KG1 (cell line): Measurements from ENCODE around the gene PCCA.

Source experiments
- DNase-seq: peaks from one replicate; lab custom pipeline; 2025; lab: John Stamatoyannopoulos, UW

PCCA gene

DNA sequence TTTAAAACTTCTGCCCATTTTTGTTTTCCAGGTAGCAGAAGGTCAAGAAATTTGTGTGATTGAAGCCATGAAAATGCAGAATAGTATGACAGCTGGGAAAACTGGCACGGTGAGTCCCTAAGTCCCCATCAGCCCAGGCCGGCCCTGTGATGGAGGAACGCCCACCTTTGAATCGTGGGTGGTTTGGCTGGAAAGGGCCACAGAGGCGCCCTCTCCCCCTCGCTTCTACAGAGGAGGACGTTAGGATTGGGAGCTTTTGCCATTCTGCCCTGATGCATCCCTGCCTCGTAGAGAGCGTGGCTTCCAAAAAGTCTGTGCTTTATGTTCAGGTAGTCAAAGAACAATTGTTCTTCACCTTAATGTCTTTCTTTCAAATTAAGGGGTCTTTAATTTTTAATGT, 438.8 kb downstream of the PCCA start:
- no peak for DNase-seq

DNA sequence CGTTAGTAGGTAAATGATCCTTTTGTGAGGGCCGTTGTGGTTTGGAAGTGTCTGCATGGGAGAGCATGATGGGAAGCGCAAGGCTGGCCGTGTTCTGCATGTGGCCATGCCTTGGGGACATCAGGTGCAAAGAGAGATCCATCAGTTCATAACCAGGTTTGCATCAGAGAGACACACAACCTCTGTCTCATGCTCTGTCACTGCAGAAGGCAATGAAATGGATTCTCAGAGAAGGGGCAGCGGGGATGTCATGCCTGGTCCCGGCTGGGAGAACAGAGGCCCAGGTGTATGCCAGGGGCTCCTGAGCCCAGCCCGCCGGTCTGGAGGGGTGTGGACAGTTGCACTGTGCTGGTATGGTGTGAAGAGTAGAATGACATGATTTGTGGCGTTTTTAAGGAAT, 439.5 kb downstream of the PCCA start:
- no peak for DNase-seq

DNA sequence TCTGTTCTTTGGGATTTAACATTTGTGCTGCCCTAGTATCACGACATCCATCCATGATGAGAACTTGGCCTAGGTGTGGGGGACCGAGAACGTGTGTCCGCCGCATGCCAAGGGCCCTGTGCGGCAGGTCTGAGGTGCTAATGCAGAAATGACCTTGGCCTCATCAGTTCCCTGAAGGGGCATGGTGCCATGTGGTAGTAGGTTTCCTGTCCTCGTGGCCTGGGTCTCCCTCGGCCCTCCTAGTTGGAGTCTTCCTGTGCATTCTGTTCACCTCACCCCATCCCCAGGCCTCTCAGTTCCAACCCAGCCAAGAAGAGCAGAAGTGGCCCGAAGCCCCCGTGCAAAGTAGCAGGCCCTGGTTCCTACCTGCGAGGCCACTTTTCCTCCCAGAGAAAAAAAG, 439.9 kb downstream of the PCCA start:
- DNase-seq: no peak

DNA sequence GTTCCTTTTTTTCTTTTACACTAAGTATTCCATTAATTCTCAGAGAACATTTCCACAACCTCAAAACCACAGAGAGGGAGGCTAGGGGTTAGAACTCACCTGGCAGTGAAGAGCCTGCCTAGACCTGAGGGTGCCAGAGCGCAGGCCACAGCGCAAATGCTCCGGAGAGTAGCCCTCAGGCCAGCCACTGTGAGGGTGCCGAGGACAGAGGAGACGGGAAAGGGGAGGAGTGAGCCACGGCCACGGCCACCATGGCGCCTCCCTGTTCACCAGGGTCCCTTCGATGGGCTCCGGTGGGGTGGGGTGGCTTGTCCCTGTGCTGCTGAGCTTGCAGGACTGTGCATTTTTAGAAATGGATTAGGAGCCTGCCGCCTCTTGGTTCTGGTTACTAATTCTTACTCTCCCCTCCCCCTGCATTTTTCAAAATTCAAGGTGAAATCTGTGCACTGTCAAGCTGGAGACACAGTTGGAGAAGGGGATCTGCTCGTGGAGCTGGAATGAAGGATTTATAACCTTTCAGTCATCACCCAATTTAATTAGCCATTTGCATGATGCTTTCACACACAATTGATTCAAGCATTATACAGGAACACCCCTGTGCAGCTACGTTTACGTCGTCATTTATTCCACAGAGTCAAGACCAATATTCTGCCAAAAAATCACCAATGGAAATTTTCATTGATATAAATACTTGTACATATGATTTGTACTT, 440.9 kb downstream of the PCCA start:
- no peak for DNase-seq

DNA sequence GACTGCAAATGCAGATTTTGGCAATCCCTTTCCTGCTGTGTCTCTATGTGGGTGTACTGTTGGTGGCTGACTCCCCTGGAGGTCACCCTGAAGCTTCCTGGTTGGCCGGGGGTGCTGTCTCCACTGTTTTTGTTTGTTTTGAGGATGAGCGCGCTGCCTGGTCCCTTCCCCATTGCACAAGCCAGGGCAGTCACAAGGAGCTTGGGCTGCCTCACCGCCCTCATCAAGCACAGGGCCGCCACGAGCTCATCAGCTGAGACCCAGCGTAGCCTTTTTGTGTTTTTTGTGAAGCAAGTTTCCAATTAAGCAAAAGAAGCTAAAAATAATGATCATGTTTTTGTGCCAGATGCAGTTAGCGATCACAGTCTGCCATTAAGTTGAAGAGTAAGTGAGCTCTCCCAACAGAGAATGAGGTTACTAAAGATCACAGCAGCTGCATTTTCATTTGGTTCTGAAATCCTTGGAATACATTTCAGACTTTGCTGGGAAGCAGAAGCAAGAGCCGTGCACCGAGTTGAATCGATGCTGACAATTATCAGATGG, 441.8 kb downstream of the PCCA start:
- no peak for DNase-seq

DNA sequence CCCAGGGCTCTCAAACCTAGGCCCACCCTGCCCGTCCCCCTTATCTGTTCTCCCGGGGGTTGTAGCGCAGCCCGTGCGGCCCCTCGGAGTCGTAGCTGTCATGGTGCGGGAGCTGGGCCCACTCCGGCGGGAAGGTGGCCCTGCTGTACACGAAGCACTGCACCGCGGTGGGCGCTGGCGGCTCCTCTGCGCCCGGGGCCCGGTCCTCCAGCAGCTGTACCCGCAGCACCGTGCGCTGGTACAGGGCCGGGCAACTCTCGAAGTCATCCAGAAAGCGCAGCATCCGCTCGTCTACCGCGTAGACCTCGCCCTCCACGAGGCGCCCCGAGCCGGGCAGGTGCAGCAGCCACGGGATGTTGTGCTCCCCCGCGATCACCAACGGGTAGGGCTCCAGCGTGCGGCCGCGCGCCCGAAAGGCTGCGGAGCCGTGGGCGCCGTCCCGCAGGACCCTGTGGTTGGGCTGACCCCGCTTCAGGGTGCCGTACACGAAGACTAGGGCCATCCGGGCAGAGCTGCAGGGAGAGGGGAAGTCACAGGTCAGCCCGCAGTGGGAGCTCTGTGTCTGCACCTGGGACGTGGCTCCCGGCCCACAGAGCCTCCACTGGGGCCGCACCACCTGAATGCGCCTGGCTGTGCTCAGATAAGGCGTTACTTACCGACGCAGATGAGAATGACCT, 443.3 kb downstream of the PCCA start:
- no peak for DNase-seq

DNA sequence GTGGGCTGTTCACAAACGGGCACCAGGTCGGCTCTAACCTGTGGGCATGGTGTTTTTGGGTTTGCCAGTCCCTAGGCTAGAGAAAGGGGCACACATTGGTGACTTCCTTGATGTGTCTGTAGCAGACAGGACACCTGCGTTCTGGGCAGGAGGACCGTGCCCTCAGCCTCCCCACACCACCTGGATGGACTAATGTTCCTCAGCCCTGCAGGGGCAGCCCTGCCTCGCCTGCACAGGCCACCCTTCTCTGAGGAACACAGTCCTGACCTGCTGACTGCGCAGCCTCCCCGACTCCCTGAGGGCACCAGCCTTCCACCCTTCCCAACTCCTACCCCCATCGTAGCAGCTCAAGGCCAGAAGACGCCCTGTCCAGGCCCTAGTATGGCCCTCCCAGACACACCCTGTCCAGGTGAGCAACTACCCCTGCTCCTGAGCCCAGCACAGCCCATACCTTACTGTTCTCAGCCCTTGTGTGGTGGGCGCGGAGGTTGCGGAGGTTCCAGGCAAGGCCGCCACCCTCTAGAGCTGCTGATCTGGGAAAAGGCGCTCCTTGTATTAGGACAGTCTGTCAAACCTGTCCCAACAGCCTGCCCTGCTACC, 444.0 kb downstream of the PCCA start:
- no peak for DNase-seq

DNA sequence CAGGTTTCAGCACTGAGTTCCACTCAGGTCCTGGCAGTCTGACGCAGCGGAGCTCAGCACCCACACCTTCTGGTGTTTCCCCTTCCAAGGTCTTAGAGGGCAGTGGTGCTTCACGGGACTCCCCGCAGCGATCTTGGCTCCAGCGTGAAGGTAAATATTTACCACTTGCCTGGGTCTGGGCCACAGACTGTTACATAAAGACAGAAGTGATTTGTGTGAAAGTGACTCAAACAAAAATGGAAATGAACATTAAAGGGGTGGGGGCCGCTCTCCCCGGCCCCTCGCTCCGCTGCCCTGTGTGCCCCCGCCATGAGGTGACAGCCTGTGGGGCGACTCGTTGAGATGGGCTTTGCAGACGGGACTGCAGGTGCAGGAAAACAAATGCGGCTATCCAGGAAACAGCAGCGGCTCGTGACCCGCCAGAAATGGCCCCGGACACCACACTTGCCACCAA, 444.7 kb downstream of the PCCA start:
- DNase-seq: no peak

DNA sequence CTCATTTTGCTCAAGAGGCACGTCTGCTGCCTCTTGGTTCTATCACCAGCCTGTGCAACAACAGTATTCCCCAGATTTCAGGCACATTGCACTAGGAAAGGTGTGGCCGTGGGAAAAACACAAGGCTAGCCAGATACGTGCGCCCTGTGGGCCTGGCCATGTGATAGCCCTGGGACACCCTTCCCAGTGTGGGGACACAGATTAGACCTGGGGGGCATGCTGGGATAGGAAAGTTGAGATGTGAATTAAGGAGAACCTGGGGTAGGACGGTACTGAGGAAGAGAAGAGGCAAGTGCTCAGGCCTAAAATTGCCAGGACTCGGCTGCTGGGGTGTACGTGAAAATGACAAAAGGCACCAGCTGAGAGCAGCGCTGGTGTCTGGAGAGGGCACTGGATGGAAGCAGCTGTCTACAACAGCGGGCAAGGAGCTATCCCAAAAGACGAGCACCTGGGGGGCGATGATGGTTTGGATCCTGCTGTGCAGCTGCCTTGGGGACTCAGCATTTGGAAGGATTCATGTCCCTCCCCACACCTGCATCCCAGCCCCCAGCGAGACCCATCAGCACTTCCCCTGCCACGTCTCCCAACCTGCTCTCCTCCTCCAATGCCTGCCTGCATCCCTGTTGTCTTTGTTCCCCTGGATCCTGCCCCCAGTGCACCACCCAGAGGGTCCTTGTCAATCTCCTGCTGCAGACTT, 445.4 kb downstream of the PCCA start:
- no peak for DNase-seq

DNA sequence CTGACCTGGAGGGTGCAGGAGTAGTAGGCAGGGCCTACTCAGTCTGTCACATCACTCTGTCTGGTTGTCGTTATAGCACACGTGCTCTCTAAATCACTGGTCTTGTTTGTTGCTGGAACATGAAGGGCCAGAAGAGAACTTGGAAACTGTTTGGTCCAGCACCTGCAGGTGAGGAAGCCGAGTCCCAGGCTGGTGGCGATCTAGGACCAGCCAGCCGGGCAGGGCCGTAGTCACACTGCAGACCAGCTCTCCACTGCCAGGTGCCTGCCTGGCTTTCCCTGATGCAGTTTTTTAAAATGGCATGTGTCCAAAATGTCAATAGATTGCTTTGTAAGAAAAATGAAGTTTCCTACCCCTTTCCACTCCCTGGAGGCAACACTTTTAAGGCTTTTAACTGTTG, 446.0 kb downstream of the PCCA start:
- no peak for DNase-seq

DNA sequence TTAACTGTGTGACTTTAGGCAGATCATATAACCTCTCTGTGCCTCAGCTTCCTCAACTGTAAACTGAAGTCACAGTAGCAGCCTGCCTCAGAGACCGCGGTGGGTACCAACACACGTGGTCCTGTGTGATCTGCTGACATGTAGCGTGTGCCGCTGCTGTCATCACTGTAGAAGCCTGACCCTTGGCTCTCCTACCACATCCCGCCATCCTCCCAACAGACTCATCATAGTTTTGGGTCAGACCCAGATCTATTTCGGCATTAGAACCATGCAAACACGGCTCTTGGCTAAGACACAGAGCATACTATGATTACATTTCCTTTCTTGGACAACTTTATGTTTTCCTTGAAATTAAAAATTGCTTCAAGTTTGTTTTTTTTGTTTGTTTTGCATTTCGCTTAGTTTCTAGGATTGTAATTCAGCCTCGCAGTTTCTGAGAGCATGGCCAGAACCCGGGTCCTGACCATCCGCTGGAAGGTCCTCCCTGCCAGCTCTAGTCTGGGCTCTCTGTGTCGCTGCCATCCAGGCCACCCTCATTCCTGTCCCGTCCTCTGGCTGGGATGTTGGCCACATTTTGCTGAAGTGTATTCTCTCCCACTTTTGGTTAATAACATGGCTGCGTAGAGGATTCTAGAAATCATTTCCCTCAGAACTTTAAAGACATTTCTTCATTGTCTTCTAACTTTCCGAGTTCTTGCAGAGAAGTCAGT, 446.7 kb downstream of the PCCA start:
- no peak for DNase-seq

DNA sequence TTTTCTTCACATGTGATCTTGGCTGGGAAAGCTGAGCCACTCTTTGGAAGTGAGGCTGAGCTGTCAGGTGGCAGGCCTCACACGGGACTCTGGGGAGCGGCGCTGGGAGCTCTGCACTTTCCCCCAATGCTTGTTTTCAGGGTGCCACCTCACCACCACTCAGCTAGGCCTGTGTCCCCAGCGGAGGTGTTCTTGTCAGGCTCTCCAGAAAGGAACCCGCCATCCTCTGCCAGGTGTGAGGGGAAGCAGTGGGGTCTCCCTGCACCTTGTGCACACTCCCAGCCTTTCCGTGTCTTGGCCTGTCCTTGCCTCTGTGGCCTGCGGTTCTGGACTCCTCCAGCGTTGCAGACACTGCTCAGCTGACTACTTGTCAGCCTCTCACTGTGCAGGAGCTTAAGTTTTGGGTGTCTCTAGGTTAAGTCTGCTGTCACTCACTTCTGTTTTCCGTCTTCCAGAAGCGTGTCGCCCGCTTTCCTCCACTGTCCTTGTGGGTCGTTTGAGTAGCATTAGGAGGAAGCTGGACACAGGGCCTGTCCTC, 447.8 kb downstream of the PCCA start:
- DNase-seq: no peak

DNA sequence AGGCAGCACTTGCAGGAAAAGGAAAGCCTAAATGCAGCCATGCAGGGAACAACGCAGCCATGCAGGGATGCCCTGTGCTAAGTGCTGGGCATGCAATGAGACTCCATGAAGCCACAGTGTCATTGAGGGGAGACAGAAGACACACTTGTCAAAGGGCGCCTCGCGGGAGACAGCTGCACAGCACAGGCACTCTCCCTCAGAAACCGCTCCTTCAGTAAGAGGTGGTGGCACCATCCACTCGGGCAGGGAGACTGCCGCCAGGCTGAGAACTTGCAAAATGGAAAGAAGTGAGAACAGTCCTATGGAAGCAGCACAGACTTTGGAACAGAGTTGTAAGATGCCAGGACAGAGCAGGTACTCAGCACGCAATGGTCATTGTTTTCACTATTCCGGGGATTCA, 448.6 kb downstream of the PCCA start:
- no peak for DNase-seq

DNA sequence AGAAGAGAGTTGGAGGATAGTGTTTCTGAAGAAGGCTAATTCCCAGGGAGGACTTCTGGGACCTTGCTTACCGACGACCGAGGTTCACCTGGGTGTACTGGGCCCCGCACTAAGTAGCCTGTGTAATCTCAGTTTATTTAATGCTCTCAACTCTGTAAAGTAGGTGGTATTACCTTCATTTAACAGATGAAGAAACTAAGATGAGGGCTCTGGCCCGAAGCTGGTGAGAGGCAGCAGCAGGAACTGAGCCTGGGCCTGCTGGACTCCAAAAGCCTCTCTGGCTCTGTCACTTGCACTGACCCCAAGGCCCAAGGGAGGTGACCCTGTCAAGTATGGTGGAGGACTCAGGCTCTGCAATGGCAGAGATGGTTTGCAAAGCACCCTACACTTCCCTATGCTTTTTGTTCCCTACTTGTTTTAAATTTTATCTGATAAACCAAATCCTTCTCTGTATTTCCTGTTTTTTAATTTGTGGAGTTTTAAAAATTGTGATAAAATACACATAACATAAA, 449.1 kb downstream of the PCCA start:
- DNase-seq: no peak

DNA sequence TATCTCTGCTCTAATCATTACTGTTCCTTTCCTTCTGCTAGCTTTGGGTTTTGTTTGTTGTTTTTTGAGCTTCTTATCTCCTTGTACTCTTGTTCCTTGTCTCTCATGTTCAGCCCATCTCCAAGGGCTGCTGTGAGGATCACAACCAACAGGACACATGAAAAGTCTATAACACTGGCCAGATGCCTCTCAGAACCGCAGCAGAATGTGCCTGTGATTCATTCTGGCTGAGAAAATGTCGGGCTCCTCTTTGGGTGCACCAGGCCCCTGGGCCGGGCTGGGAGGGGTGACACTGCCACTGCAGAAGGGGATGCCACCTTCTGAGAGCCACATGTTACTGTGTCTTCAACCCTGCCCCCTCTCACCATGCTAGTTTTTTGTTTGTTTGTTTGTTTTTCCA, 451.7 kb downstream of the PCCA start:
- DNase-seq: no peak

DNA sequence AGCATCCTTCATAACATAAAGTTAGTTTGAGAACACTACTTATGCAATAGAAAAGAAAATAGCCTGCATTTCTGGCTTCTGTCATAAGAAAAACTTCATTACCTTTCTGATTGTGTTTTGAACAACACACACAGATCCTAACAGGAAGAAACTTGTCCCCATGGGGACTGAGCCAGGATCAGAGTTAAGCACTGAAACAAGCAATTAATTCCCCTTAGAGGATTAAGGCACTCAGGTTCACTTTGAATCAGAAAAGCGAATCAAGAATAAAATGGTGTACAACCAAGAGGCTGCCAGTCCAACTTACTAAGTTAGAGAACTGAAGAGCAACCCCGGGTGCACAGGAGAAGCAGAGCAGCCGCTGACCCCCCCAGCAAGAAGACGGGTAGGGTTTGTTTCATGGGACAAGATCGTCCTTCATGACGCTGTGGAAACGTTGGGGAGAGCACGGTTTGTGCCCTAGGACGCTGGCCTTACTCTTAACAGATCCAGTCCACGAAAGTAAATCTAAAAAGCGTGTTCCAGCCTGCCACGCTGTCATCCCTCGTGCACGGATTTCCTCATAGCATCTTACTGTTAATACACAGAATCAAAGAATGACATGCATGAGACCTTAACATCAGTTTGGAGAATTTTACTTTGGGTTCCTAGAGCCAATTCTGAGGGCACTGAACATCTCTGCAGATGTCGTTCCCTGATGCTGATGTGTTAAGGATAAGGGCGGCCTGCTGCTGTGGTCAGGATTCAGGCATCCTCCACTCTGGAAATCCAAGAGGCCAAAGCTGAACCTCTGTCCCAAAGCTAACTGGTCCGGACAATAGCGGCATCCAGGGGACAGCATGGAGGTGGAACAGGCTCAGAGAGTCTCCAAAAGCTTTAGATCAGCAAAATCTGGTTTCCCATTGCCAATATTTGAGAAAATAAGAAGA, 453.3 kb downstream of the PCCA start:
- no peak for DNase-seq

DNA sequence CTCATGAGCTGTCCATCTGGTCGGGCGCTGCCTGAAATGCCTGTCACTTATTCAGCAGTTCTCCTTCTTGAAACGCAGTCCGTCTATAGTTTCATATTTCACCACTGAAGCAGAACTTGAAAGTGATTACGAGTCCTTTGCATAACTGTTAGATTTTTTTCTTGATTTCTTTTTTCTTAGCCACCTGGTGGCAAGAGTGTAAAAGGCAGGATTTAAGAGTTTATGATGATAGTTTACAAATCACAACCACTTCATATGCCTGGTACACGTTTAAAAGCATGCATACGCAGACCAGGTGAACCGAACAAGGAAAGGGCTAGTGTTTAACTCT, 453.9 kb downstream of the PCCA start:
- no peak for DNase-seq

DNA sequence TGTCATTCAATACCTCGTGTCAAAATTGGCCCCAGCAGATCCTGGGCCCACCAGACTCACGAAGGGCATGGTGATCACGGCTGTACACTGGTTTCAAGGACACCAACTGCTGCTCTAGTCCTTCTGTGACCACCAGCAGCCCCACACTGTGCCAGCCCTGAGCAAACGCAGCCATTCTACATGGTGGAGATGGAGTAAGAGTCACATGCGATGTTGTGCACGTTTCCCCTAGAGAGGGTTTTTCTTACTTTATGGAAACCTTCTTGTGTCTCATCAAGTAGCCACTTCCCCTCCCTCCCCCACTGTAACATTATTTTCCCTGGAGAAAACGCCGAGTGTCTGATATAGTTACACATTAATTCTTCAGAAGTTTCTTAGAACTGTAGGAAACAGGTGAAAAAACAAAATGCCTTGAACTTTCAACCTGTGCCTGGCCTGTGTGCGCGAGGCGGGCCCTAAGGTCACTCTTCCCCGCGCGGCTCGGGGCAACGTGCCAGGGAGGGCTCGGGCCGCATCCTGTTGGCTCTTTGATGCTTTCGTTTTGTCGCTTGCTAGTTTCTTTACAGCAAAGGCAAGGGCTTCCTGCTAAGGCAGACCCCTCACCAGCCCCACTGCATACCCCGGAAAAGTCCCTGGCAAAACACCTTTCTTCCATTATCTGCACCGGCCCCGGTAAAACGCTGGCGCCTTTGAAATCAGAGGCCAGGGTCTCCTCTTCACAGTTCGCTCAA, 455.1 kb downstream of the PCCA start:
- DNase-seq: no peak

DNA sequence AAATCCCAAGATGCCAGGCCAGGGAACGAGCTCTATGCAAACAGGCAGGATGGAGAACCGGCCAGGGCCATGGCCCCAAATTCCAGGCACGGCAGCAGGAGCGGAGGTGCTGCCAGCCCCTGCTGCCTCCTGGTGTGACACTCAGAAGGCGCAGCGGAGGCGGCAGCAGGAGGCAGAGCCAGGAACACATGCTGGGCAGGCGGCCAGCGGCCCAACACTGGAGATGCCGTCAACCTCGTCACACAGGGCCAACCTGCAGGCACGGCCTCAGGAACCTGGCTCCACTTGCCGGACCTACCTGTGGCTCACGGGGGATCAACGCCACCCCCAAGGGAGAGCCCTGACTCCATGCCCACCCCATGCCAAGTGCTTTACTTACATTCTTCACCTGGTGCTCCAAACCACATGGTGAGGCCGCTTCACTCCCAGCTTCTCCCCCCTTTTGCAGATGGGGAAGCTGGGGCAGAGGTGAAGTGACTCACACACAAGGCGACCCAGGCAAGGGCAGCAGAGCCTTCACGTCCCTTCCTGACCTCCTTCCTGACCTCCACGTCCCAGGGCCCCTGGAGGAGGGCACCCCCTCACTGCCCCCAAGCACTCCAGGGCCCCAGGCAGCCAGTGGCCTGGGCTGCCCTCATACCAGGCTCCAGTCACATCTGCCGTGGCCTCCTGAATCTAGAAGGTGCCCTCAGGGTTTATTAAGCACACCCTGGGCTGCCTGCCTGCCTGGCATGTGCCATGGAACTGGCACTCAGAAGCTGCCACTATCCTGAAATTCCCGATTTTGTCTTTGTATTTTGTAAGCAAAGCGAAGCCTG, 456.2 kb downstream of the PCCA start:
- DNase-seq: no peak
